ENCODE results near the gene ARL8B. TPM values are rescaled to one million over a fixed set of nuclear protein-coding genes. Genes with fewer than 3 reads are reported as not detected.
A peak's percentile ranks its signal among the peaks of the same experiment; 100 is the strongest.

The ARL8B gene
- total and polyA plus RNA-seq, 10 of the 15 experiments (the other 5 are each of a cell fraction or from before 2014, with no cell fraction given) = 22.0 to 80.6 (median 43.7) TPM

- no peak for TF ChIP-seq PRDM15 (CRISPR knock-in tag; IDR thresholded peaks at IDR 0.05)
- no peak for TF ChIP-seq NR2F1 (conservative IDR thresholded peaks at IDR 0.05)
- TF ChIP-seq YBX1 (IDR thresholded peaks at IDR 0.05) = no peak
- TF ChIP-seq FOXK2 (IDR thresholded peaks at IDR 0.05) = no peak
- no peak for TF ChIP-seq RB1 (IDR thresholded peaks at IDR 0.05; ENCODE audit: borderline replicate concordance)
Measured at GRCh38 chr3:5128849-5129248, 6.8 kb downstream of the ARL8B start (continued).

GRCh38 chr3:5133239-5134018 lies 11.3 kb downstream of the ARL8B start:
- no peak for FAIRE-seq
- 99% methylated on average over 7 of the region's 7 CpGs for WGBS (ENCODE audit: insufficient coverage, insufficient replicate concordance, low lambda C conversion rate, missing lambda C conversion rate)

More at GRCh38 chr3:5133239-5134018, 11.3 kb downstream of the ARL8B start:
- H3K36me3 ChIP-seq (ENCODE audit: control insufficient read depth in 2 of 2, insufficient read depth in 2 of 2, low read length in 1 of 2) = peaks cover 0 to 3% of the 10 kb centered on the region in 2 experiments; a peak in 2 of 4 replicates
- H3K9me3 ChIP-seq (replicated peaks; ENCODE audit: control insufficient read depth, insufficient read depth, low read length) = no peaks in the 10 kb centered on the region
- ATAC-seq (no peak), DNase-seq (ENCODE audit: low read depth, low spot score) (no peak)
- peaks cover 20% of the 10 kb centered on the region for H3K4me1 ChIP-seq (ENCODE audit: control insufficient read depth, insufficient read depth, low read length)
- ChIA-PET RAD21 (ENCODE audit: unreplicated experiment) (interaction anchor here (1.8 kb wide), 1 partner anchor 9 kb away, joined by 6 read pairs; no protein-coding TSS in a partner anchor), SMC1A (ENCODE audit: uncharacterized antibody, unreplicated experiment) (interaction anchor here (2.8 to 10.3 kb wide), 2 partner anchors 10 to 56 kb away, joined by 9 to 284 read pairs; partner anchors contain the start of genes ARL8B and EDEM1), CTCF (interaction anchor here (1.2 to 1.3 kb wide), 2 partner anchors 10 to 90 kb away, joined by 3 to 4 read pairs; no protein-coding TSS in a partner anchor), POLR2A (interaction anchor here (1.2 kb wide), 1 partner anchor 10 kb away, joined by 4 read pairs; no protein-coding TSS in a partner anchor)
- in situ Hi-C loops (cut with MboI) (loop anchor here (10.0 kb wide), 1 partner anchor 291 kb away; no protein-coding TSS in a partner anchor), intact Hi-C loops (cut with micrococcal nuclease; ENCODE audit: unreplicated experiment) (loop anchor here (10.0 kb wide), 1 partner anchor 291 kb away; no protein-coding TSS in a partner anchor)
- no peak overlapping the region for H3K4me2 ChIP-seq (ENCODE audit: control insufficient read depth, insufficient read depth)
- no peak overlapping the region for H3K4me3 ChIP-seq
- H3K27ac ChIP-seq (ENCODE audit: control insufficient read depth, insufficient read depth) = no peak overlapping the region
- no peaks in the 10 kb centered on the region for H3K27me3 ChIP-seq (replicated peaks in 1 of 2; ENCODE audit: control insufficient read depth in 2 of 2, insufficient read depth in 2 of 2, low read length in 1 of 2)
- BruUV-seq (replicated peaks) = no TSS peak
- peaks cover 85% of the 10 kb centered on the region for H3K79me2 ChIP-seq (ENCODE audit: control insufficient read depth, insufficient read depth, low read length)
- TF ChIP-seq POLR2A (IDR thresholded peaks at IDR 0.05; ENCODE audit: low read depth, low read length) = peak; percentile 25; the same call in 1 of the 2 replicates
- peak; percentile 12; the same call in 1 of the 2 replicates for TF ChIP-seq POLR2AphosphoS5 (IDR thresholded peaks at IDR 0.05; ENCODE audit: low read length)
- no peak for TF ChIP-seq SMARCA5 (IDR thresholded peaks at IDR 0.05)
- H3K9ac ChIP-seq (ENCODE audit: control insufficient read depth, insufficient read depth, low read length) = no peak overlapping the region
- no peak overlapping the region for H2AFZ ChIP-seq (ENCODE audit: control insufficient read depth, low read depth, low read length)
- no peaks in the 10 kb centered on the region for H4K20me1 ChIP-seq (ENCODE audit: control insufficient read depth, insufficient read depth)

All from GM12878 (cell line).